Activated CD4-positive, alpha-beta T cell treated with anti-CD3 and anti-CD28 coated beads, Interleukin-2, amount 50 U/mL, for 24 hours (primary cell): ENCODE results near the gene DBF4B.
"Not testable (repeated sequence)": the region's sequence is repeated elsewhere in the genome, so short reads cannot be mapped to it uniquely, and the experiment has no call there.

Experiments used
- DNase-seq, 2 donors: peaks; one replicate each; pipeline ENCODE4 v3.0.0-alpha.2; 2020; ENCODE audit warnings: low read depth in 1 of 2, low spot score in 1 of 2

Gene DBF4B

GRCh38 chr17:44708401-44709263, at the start of gene DBF4B:
Gene DBF4B (plus strand): TSS chr17:44708665. CDS start chr17:44708821, 156 bp downstream.
- DNase-seq, result peak; percentile 65 to 85

- no peak for DNase-seq
Observed at GRCh38 chr17:44661835-44662234, 46.6 kb upstream of the DBF4B start.

GRCh38 chr17:44663095-44663494, 45.4 kb upstream of the DBF4B start:
- DNase-seq, result no peak

GRCh38 chr17:44664867-44665266, 43.6 kb upstream of the DBF4B start:
- no peak for DNase-seq

- no peak for DNase-seq
Observed at GRCh38 chr17:44666006-44666405, 42.5 kb upstream of the DBF4B start.

- DNase-seq, result no peak
Observed at GRCh38 chr17:44672479-44673093, 35.9 kb upstream of the DBF4B start.

GRCh38 chr17:44673893-44674292, 34.6 kb upstream of the DBF4B start:
- DNase-seq, result no peak

GRCh38 chr17:44677136-44677535, 31.3 kb upstream of the DBF4B start:
- DNase-seq, result no peak

- DNase-seq, result not testable (repeated sequence)
Observed at GRCh38 chr17:44683303-44683702, 25.2 kb upstream of the DBF4B start.

GRCh38 chr17:44687756-44688155, 20.7 kb upstream of the DBF4B start:
- no peak for DNase-seq

- no peak for DNase-seq
Observed at GRCh38 chr17:44688200-44688599, 20.3 kb upstream of the DBF4B start.

- no peak for DNase-seq
Observed at GRCh38 chr17:44688675-44689476, 19.6 kb upstream of the DBF4B start.

- DNase-seq, result peak; percentile 86 to 91
Observed at GRCh38 chr17:44689477-44690217, 18.8 kb upstream of the DBF4B start, which contains the start of gene CCDC43. Gene CCDC43 (minus strand): TSS chr17:44689776. CDS start chr17:44689753, 23 bp downstream.

- DNase-seq, result not testable (repeated sequence)
Observed at GRCh38 chr17:44690746-44691306, 17.6 kb upstream of the DBF4B start.

- DNase-seq, result no peak
Observed at GRCh38 chr17:44693609-44694008, 14.9 kb upstream of the DBF4B start.

- not testable (repeated sequence) for DNase-seq
Observed at GRCh38 chr17:44700288-44700687, 8.2 kb upstream of the DBF4B start.

- no peak for DNase-seq
Observed at GRCh38 chr17:44707755-44708400, 587 bp upstream of the DBF4B start.

GRCh38 chr17:44719444-44719843, 11.0 kb downstream of the DBF4B start:
- no peak for DNase-seq

- DNase-seq, result no peak
Observed at GRCh38 chr17:44722254-44722653, 13.8 kb downstream of the DBF4B start.

- DNase-seq, result not testable (repeated sequence)
Observed at GRCh38 chr17:44726121-44726520, 17.7 kb downstream of the DBF4B start.
